Left hindlimb (tissue), 1 donor: ENCODE data around the gene PRH2.

Source experiments
- DNase-seq: peaks from one replicate; pipeline ENCODE4 v3.0.0-alpha.2; 2018

Gene PRH2

DNA sequence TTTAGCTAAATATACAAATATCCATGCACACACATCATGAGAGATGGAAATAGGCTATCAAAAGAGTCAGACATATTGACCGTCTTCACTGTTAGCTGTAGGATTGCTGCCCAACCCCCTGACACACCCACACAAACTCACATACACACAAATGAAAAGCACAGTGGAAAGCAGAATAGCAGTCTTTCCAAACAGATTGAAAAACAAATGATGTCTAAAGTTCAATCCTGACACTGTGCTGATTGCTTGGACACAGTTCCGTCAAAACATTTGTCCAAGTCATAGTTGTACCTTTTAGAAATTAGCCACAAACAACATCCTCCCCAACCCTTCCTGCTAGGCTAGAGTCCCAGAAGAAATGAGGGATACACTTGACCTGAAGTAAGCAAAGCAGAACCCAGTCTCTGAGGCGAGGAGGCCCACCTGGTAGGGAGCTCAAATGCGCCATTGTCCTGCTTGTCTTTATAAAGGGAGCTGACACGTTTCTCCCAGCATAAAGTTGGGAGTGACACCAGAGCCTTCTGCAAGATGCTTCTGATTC, at the start of gene PRH2:
TSS of gene PRH2 (plus strand) at position 491 of the 541 bp plus-strand sequence. CDS start at position 529, 38 bp downstream.
- no peak for DNase-seq

DNA sequence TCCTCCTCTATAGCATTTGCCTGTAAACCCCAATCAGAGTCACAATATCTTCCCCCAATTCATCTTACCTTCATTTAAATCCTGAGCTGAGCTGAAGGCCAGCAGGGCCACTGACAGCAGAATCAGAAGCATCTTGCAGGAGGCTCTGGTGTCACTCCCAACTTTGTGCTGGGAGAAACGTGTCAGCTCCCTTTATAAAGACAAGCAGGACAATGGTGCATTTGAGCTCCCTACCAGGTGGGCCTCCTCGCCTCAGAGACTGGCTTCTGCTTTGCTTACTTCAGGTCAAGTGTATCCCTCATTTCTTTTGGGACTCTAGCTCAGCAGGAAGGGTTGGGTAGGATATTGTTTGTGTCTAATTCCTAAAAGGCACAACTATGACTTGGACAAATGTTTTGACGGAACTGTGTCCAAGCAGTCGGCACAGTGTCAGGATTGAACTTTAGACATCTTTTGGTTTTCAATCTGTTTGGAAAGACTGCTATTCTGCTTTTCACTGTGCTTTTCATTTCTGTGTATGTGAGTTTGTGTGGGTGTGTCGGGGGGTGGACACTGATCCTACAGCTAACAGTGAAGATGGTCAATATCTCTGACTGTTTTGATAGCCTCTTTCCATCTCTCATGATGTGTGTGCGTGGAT, 44.8 kb upstream of the PRH2 start, which contains the start of gene PRH1:
TSS of gene PRH1 (minus strand) at position 170 of the 640 bp plus-strand sequence. CDS start at position 132, 38 bp downstream.
- DNase-seq = no peak

DNA sequence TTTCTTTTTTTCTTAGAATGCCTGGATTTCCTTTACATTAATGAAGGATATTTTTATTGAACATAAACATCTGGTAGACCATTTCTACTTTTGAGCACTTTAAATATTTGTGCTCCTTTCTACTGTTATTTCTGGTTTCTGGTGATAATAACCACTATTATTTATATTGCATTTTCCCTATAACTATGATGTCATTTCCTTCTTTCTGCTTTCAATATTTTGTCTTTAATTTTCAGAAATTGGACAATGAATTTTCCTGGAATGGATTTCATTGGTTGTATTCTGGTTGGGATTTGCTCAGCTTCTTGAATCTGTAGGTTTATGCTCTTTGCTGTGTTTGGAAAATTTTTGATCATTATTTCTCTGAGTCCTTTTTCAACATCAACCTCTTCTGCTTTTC, 39.8 kb upstream of the PRH2 start:
- DNase-seq = no peak

DNA sequence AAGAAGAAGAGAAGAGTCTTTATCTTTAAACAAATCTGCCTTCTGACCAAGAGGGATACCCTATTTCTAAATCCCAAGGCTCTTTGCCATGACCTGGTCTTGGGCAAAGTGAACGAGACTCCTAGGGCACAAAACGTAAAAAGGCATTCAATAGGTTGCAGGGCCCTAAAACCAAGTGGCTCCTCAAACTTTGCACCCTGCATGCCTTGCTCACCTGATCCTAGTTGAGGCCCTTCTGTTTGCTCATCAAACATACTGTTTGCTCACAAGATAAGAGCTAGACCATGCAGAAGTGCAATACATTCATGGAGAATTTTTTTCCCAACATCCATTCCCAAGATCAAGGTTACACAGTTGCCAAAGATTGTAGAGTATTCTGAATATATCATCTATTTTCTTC, 37.1 kb upstream of the PRH2 start:
- no peak for DNase-seq

DNA sequence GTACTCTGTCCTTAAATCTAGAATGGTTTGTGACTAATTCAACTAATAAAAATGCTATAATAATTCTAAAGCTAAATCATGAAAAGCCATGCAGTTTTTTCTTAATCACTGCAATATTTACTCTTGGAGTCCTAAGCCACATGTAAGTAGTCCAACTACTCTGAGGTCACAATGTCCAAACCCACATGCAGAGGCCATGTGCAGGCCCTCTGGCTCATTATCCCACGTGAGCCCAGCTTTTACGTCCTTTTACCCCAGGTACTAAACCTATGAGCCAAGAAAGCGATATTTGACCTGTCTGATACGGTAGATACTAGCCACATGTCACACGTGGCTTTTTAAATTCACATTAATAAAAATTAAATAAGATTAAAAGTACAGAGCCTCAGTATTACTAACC, 32.2 kb upstream of the PRH2 start:
- DNase-seq = no peak

- no peak for DNase-seq
Observed at GRCh38 chr12:10900530-10900929, 28.5 kb upstream of the PRH2 start.

DNA sequence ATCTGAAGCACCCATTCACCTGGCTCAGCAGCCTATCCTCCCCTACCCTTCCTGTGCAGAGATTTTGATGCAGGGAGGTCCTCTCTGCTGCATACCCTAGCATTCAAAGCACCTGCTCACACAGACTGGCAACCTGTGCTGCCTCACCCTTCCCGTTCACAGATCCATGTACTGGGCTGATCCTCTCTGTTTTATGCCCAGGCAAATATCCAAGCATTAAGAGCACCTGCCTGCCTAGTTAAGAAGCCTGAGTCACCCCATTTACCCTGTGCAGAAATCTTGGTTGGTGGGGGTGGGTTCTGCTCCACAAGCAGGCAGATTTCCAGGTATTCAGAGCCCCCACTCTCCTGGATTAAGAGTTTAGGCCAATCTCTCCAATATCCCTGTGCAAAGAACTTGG, 28.1 kb upstream of the PRH2 start:
- DNase-seq = no peak

- DNase-seq = no peak
Observed at GRCh38 chr12:10901427-10901826, 27.6 kb upstream of the PRH2 start.

- DNase-seq = no peak
Observed at GRCh38 chr12:10904686-10905085, 24.4 kb upstream of the PRH2 start.

DNA sequence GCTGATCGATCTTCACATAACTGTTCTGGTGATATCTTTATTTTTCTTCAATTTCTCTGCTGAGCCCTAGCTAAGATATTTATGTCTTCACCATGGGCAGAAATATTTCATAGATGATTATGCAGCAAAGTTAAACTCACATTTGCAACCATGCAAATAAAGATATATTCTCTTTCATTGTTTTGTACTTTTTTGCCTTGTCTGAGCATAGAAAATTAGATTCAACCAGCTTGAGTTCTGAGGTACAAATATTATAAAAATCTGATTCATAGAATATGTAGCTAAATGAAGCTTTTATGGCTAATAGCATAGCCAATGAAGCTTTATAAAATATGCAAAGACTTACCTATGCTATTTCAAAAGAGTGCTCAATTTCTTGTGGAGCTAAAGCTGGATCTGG, 19.6 kb upstream of the PRH2 start, which contains the start of gene TAS2R13:
TSS of gene TAS2R13 (minus strand) at position 101 of the 400 bp plus-strand sequence. CDS start 264 bp downstream, outside the sequence.
- no peak for DNase-seq

DNA sequence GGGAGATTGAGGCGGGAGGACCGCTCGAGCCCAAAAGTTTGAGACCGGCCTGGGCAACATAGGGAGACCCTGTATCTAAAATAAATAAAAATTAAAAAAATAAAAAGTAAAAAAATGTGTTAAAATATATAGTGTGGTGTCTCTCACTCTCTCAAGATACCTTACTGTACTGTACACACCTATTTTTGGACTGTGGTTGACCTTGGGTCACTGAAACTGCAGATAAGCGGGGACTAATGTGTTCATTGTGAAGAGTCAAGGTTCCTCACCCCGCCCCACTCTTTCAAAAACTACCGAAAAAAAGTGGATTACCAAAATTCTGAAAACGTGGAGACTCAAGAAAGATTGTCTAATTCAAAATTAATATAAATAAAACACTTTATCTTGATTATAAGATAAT, 18.7 kb upstream of the PRH2 start:
- no peak for DNase-seq

DNA sequence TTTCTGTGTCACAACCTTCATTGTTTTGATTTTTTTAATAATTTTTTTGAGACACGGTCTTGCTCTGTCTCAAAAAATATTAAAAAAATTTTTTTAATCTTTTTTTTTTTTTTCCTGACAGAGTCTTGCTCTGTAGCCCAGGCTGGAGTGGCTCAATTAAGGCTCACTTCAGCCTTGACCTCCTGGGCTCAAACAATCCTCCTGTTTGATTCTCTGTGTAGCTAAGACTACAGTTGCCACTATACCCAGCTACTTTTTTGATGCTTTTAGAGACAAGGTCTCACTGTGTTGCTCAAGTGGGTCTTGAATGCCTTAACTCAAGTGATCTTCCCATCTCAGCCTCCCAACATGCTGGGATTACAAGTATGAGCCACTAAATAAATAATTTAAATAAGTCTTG, 9.2 kb upstream of the PRH2 start:
- DNase-seq = no peak

DNA sequence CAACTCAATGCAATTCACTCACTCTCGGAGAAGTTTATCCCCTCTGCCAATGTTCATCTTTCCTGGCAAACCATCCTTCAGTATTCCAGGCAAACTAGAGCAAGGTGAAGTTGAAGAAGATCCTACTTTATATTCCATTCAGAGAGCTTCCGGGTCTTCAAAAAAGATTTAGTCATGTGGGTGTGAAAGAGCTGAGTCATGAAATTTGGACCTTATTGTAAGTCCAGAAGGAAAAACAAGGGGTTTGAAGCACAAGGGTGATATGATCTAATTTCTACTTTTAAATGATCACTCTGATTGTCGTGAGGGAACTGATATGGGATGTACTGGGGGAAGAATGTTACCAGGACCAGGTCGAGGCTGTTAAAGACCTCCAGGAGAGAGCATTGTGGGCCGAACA, 2.8 kb upstream of the PRH2 start:
- no peak for DNase-seq

DNA sequence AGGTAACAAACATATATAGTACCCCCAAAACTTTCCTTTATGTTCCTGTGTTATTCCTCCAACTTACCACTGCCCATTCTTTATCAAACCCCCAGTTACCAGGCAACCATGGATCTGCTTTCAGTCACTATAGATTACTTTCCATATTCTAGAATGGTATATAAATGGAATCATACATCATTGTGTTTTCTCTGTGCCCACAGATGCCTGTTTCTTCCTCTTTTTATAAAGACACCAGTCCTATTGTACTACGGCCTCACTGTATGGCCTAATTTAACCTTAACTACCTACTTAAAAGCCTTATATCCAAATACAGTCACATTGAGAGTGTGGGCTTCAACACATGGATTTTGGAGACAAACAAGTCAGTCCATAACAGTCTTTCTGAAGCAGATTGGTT, 7.5 kb downstream of the PRH2 start:
- no peak for DNase-seq

- DNase-seq = no peak
Observed at GRCh38 chr12:10939163-10939562, 10.1 kb downstream of the PRH2 start, which contains the start of gene TAS2R14. Gene TAS2R14, minus strand, starts transcription at chr12:10939263. Its CDS starts 56 bp downstream, at chr12:10939207.

DNA sequence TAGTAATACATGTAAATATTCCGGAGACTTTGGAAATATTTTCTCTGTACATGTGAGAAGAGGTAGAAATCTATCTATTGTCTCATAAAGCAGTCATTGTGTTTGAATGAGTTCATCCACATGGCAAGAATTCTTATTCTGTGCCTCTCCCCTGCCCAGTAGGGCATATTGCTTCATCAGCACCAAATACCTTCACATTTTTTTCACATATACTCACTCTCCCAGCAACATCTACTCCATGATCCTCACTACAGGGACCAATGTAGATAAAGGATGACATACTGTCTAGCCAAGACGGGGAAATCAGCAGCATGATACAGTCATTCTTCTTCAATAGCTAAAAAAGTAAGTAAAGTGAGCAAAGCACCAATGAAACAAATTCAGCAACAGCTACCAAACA, 11.4 kb downstream of the PRH2 start:
- DNase-seq = no peak

DNA sequence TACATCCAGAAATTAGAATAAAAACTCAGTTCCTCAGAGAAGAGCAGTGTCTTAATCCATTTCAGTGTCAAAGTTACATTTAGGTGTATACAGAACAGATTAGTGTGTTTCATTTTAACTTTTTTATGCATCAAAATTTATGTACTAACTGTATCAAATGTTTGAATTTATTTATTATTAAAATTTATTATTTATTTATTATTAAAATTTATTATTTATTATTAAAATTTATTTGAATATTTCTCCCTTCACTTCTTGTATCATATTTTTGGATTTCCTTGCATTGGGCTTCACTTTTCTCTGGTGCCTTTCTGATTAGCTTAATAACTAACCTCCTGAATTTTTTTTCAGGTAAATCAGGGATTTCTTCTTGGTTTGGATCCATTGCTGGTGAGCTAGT, 12.3 kb downstream of the PRH2 start:
- no peak for DNase-seq

GRCh38 chr12:10941916-10942607, 13.0 kb downstream of the PRH2 start:
- no peak for DNase-seq

DNA sequence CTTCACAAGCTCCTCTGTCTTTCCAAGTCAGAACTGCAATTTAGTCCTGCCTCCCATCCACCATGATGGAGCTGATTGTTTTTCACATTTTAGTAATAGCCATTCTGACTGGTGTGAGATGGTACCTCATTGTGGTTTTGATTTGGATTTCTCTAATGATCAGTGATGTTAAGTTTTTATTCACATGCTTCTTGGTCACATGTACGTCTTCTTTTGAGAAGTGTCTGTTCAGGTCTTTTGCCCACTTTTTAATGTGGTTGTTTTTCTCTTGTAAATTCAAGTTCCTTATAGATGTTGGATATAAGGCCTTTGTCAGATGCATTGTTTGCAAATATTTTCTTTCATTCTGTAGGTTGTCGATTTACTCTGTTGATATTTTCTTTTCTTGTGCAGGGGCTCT, 14.1 kb downstream of the PRH2 start:
- DNase-seq = no peak

DNA sequence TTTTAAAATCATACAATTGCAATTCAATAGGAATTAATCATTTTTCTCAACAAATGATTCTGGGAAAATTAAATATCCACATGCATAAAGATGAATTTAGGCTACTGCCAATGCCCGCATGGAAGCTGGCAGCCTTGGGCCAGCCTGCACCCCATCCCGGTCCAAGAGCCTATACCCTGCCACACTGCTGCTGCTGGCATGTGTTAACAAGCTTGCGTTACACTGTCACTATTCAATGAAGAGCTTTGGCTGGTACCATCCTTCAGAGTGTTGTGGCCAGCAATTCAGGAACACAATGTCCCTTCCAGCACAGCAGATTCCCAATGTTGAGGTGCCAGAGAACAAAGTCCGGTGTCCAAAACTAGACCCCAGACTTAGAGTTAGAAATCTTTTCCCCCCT, 23.6 kb downstream of the PRH2 start:
- no peak for DNase-seq

- DNase-seq = no peak
Observed at GRCh38 chr12:10956085-10956484, 27.0 kb downstream of the PRH2 start.

GRCh38 chr12:10957741-10958140, 28.7 kb downstream of the PRH2 start:
- no peak for DNase-seq

DNA sequence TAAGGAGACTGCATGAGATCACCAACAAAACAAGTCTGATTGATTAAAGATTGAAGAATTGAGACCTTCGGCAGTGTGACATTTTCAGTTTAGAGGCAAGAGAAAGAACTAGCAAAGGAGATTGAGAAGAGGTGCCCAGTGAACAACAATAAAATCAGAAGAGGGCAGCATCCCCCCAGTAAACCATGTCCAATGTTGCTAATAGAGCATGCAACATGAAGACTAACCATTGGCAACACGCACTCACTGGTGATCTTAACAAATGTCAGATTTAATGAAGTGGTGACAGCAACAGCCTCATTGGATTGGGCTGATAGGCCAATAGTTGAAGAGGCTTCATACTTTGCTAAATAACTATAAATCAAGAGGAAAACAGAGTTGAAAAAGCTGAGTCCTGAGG, 30.8 kb downstream of the PRH2 start:
- DNase-seq = no peak

DNA sequence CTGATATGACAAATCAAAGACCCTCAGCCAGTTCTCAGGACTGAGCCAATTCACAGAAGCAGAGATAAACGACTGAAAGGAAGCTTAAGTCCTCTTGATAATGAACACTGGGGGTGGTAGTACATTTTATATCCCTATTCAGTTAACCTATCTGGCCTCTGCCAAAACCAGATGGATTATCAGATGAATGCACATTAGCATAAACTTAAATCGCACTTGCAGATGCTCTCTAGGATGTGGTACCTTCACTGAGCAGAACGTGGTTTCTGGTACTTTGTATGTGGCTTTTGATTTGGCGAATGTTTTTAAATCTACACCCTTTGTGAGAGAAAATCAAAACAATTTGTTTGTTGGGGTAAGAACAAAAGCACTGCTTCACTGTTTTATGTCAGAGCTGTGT, 31.2 kb downstream of the PRH2 start:
- DNase-seq = no peak
